Astrocyte (in vitro differentiated cells and primary cell): ENCODE measurements around the gene SYTL2. TPM values are rescaled to one million over a fixed set of nuclear protein-coding genes. Genes with fewer than 3 reads are reported as not detected.

Experiments
- DNase-seq: peaks from one replicate; pipeline ENCODE4 v3.0.0-alpha.2; 2010; ENCODE audit warnings: low read depth
- FAIRE-seq: peaks from 2 replicates; lab custom pipeline; 2011; peaks lifted over from hg19 to GRCh38; lab: Jason Lieb, UNC
- H2AFZ ChIP-seq: 2 replicates; pipeline ENCODE4 v1.6.0; 2012; ENCODE audit warnings: low read depth, low read length, inconsistent platforms
- H3K27ac ChIP-seq: 2 replicates; pipeline ENCODE4 v1.5.1; 2011; ENCODE audit warnings: low read depth, low read length, inconsistent platforms
- H3K27me3 ChIP-seq: 2 replicates; pipeline ENCODE4 v1.6.0; 2011; ENCODE audit warnings: low read length, inconsistent platforms; ENCODE audit not compliant: insufficient read depth
- H3K36me3 ChIP-seq: 2 replicates; pipeline ENCODE4 v1.5.1; 2011; ENCODE audit warnings: low read length, inconsistent platforms; ENCODE audit not compliant: insufficient read depth
- H3K4me1 ChIP-seq: 2 replicates; pipeline ENCODE4 v1.5.1; 2011; ENCODE audit warnings: low read length, inconsistent platforms; ENCODE audit not compliant: insufficient read depth
- H3K4me2 ChIP-seq: 2 replicates; pipeline ENCODE4 v1.6.0; 2012; ENCODE audit warnings: low read length, inconsistent platforms
- H3K4me3 ChIP-seq: 2 replicates; pipeline ENCODE4 v1.5.1; 2011; ENCODE audit warnings: low read depth, mild to moderate bottlenecking, low read length, inconsistent platforms; ENCODE audit not compliant: insufficient read depth
- H3K79me2 ChIP-seq: 2 replicates; pipeline ENCODE4 v1.6.0; 2012; ENCODE audit warnings: mild to moderate bottlenecking, low read length, inconsistent platforms; ENCODE audit not compliant: insufficient read depth
- H3K9ac ChIP-seq: 2 replicates; pipeline ENCODE4 v1.6.0; 2012; ENCODE audit warnings: mild to moderate bottlenecking, low read length, inconsistent platforms
- H3K9me3 ChIP-seq: 2 replicates; pipeline ENCODE4 v1.5.1; 2012; ENCODE audit warnings: low read depth, mild to moderate bottlenecking, low read length, inconsistent platforms; ENCODE audit not compliant: insufficient read depth
- H4K20me1 ChIP-seq: 2 replicates; pipeline ENCODE4 v1.6.0; 2012; ENCODE audit warnings: low read length, inconsistent platforms; ENCODE audit not compliant: insufficient read depth
- H3K27ac Mint-ChIP-seq: one replicate; pipeline ENCODE4 v1.8.0; 2021; ENCODE audit warnings: mild to moderate bottlenecking, mixed read lengths; ENCODE audit not compliant: unreplicated experiment
- H3K27me3 Mint-ChIP-seq: one replicate; pipeline ENCODE4 v1.8.0; 2021; ENCODE audit warnings: low read depth, mixed read lengths; ENCODE audit not compliant: unreplicated experiment
- H3K36me3 Mint-ChIP-seq: one replicate; pipeline ENCODE4 v1.8.0; 2021; ENCODE audit warnings: low read depth, mixed read lengths; ENCODE audit not compliant: unreplicated experiment
- H3K4me1 Mint-ChIP-seq: one replicate; pipeline ENCODE4 v1.8.0; 2021; ENCODE audit warnings: low read depth, mixed read lengths; ENCODE audit not compliant: unreplicated experiment
- H3K4me3 Mint-ChIP-seq: one replicate; pipeline ENCODE4 v1.8.0; 2021; ENCODE audit warnings: mild to moderate bottlenecking, moderate library complexity, mixed read lengths; ENCODE audit not compliant: unreplicated experiment
- H3K9me3 Mint-ChIP-seq: one replicate; pipeline ENCODE4 v1.8.0; 2021; ENCODE audit warnings: mild to moderate bottlenecking, mixed read lengths; ENCODE audit not compliant: unreplicated experiment
- EZH2 ChIP-seq: IDR thresholded peaks from 2 replicates; pipeline ENCODE4 v1.6.1; 2012; ENCODE audit warnings: mild to moderate bottlenecking, low read length, inconsistent platforms; ENCODE audit not compliant: insufficient read depth
- total RNA-seq: library from RNA; stranded (reverse); gene quantifications from 2 replicates; pipeline ENCODE4 v1.2.1, GENCODE V29; 2021
- TF ChIP-seq, protein P1 (sequence below): IDR thresholded peaks from 2 replicates; pipeline ENCODE4 v1.5.1; 2011; ENCODE audit warnings: low read depth, mild to moderate bottlenecking, inconsistent platforms, low read length, moderate library complexity; ENCODE audit not compliant: insufficient read depth

The SYTL2 gene
- total RNA-seq, 1 donor from 2014 or later, result 36.9 TPM

DNA sequence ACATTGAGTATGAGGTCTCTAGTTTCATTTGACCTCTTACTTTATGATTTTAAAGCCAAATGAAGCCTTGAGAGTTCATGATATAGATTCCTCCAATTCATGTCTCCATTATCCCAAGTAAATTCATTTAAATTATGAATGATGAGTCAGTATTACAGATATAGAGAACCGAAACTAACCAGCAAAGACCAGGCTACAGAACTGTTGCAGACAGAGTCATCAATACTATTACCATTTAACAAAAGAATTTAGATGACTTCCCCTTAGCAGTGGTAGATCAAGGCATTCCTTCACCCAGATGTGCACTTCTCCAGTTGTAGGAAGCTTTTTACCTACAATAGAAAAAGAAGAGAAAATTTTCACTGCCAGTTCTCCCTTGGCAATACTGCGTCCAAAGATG lies 113.2 kb downstream of the SYTL2 start:
- H3K4me3 Mint-ChIP-seq, result no peak overlapping the region
- H3K79me2 ChIP-seq, result no peaks in the 10 kb centered on the region
- H3K4me1 Mint-ChIP-seq, result peaks cover 5% of the 10 kb centered on the region
- H3K9me3 Mint-ChIP-seq, result peaks cover 2% of the 10 kb centered on the region
- no peaks in the 10 kb centered on the region for H3K27me3 Mint-ChIP-seq
- FAIRE-seq (no peak), DNase-seq (no peak)
- no peak overlapping the region for H3K4me2 ChIP-seq
- no peak for TF ChIP-seq EZH2
- TF ChIP-seq, protein P1, sequence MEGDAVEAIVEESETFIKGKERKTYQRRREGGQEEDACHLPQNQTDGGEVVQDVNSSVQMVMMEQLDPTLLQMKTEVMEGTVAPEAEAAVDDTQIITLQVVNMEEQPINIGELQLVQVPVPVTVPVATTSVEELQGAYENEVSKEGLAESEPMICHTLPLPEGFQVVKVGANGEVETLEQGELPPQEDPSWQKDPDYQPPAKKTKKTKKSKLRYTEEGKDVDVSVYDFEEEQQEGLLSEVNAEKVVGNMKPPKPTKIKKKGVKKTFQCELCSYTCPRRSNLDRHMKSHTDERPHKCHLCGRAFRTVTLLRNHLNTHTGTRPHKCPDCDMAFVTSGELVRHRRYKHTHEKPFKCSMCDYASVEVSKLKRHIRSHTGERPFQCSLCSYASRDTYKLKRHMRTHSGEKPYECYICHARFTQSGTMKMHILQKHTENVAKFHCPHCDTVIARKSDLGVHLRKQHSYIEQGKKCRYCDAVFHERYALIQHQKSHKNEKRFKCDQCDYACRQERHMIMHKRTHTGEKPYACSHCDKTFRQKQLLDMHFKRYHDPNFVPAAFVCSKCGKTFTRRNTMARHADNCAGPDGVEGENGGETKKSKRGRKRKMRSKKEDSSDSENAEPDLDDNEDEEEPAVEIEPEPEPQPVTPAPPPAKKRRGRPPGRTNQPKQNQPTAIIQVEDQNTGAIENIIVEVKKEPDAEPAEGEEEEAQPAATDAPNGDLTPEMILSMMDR, result no peak
- H3K9me3 ChIP-seq, result no peaks in the 10 kb centered on the region
- no peak overlapping the region for H3K9ac ChIP-seq
- H3K27ac Mint-ChIP-seq, result no peak overlapping the region
- no peaks in the 10 kb centered on the region for H3K36me3 ChIP-seq
- no peak overlapping the region for H3K27ac ChIP-seq
- peaks cover 12% of the 10 kb centered on the region for H3K36me3 Mint-ChIP-seq
- no peak overlapping the region for H2AFZ ChIP-seq
- H3K4me3 ChIP-seq, result no peak overlapping the region
- H3K27me3 ChIP-seq, result no peaks in the 10 kb centered on the region
- no peaks in the 10 kb centered on the region for H3K4me1 ChIP-seq
- H4K20me1 ChIP-seq, result no peaks in the 10 kb centered on the region

DNA sequence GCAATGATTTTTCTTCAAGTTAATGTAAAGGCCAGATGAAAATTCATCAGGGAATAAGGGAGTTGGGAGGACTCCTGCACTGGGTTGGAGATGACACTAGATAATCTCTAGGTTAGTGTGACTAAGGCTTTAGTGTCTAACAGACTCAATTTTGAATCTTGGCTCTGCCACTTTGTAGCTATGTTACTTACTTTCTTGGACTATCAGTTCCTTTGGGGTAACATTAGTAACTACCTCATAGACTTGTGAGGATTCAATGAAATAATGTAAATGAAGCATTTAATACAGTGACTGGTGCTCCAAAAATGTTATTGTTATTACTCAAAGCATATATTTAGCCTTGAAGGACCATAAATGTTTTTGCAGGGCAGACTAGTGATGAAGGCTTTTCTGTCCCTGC lies 115.4 kb downstream of the SYTL2 start:
- no peaks in the 10 kb centered on the region for H4K20me1 ChIP-seq
- FAIRE-seq (no peak), DNase-seq (no peak)
- peak overlapping the region; percentile 16 for H3K27ac ChIP-seq
- no peaks in the 10 kb centered on the region for H3K27me3 ChIP-seq
- no peaks in the 10 kb centered on the region for H3K36me3 ChIP-seq
- no peaks in the 10 kb centered on the region for H3K9me3 ChIP-seq
- TF ChIP-seq, protein P1, result no peak
- TF ChIP-seq EZH2, result no peak
- H3K4me3 ChIP-seq, result no peak overlapping the region
- peak overlapping the region; percentile 5 for H3K4me2 ChIP-seq
- Mint-ChIP-seq H3K4me3 (no peak overlapping the region), H3K27me3 (no peaks in the 10 kb centered on the region), H3K36me3 (peaks cover 21% of the 10 kb centered on the region), H3K27ac (no peak overlapping the region), H3K4me1 (peaks cover 5% of the 10 kb centered on the region), H3K9me3 (peaks cover 2% of the 10 kb centered on the region)
- no peak overlapping the region for H2AFZ ChIP-seq
- H3K79me2 ChIP-seq, result no peaks in the 10 kb centered on the region
- H3K4me1 ChIP-seq, result no peaks in the 10 kb centered on the region
- H3K9ac ChIP-seq, result no peak overlapping the region

DNA sequence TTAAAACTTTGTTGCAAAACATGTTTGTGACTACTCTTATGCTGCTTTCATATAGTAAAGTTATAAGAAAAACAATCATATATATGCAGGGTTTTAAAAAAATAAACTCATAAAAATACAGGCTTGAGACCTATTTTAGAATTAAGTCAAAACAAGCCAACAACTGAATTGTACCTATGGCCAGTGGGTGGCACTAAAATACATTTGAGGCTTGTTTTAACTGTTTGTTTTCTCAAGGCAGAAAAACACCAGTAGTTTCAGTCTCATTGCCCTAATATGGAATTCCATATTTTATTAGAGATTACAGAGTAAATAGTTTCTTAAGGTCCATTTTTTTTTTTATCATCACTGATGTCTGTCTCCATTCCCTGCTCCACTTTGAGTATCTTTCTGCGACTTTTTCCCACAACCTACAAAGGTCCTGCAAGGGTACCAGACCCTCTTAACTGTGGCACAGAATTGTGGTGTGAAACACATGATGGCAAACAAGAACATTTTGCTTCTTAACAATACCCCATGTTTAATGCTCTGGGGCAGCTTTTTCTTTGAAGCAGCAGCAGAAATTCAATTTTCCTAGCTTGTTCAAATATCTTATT lies 116.5 kb downstream of the SYTL2 start:
- Histone ChIP-seq H3K4me3 (no peak overlapping the region), H3K27ac (no peak overlapping the region), H3K9ac (no peak overlapping the region), H3K4me1 (no peaks in the 10 kb centered on the region), H4K20me1 (no peaks in the 10 kb centered on the region), H2AFZ (no peak overlapping the region), H3K36me3 (no peaks in the 10 kb centered on the region), H3K27me3 (no peaks in the 10 kb centered on the region), H3K79me2 (no peaks in the 10 kb centered on the region), H3K9me3 (no peaks in the 10 kb centered on the region), H3K4me2 (no peak overlapping the region)
- TF ChIP-seq, protein P1, result peak; percentile 49
- TF ChIP-seq EZH2, result no peak
- H3K9me3 Mint-ChIP-seq, result peaks cover under 1% of the 10 kb centered on the region
- no peak overlapping the region for H3K27ac Mint-ChIP-seq
- H3K36me3 Mint-ChIP-seq, result peaks cover 21% of the 10 kb centered on the region
- H3K4me3 Mint-ChIP-seq, result no peak overlapping the region
- no peaks in the 10 kb centered on the region for H3K27me3 Mint-ChIP-seq
- FAIRE-seq (no peak), DNase-seq (peak; percentile 38)
- H3K4me1 Mint-ChIP-seq, result peaks cover 5% of the 10 kb centered on the region
